OCI-LY3 (cell line): Measurements from ENCODE around the gene ANKS1A.
"Not testable (repeated sequence)": the region's sequence is repeated elsewhere in the genome, so short reads cannot be mapped to it uniquely, and the experiment has no call there.

ENCODE experiments used
- H2AFZ ChIP-seq: fragments of 200-600, 300-600 bp; shearing (Covaris generic); 2 replicates; pipeline ENCODE4 v1.6.0; 2014; ENCODE audit warnings: antibody characterized with exemption, low read depth, low read length
- H3K27ac ChIP-seq: fragments of 200-600, 300-600 bp; sonication (generic); 2 replicates; pipeline ENCODE4 v1.5.1; 2014; ENCODE audit warnings: mild to moderate bottlenecking, low read length, moderate library complexity, mixed read lengths
- H3K27me3 ChIP-seq: fragments of 200-600, 300-600 bp; sonication (generic); 2 replicates; pipeline ENCODE4 v1.6.1; 2014; ENCODE audit warnings: low read depth, low read length, mixed read lengths
- H3K36me3 ChIP-seq: fragments of 200-600, 300-600 bp; sonication (generic); replicated peaks from 2 replicates; pipeline ENCODE3; 2014; ENCODE audit warnings: low read depth, low read length, mixed read lengths
- H3K4me1 ChIP-seq: fragments of 300-600, 200-600 bp; sonication (generic); 2 replicates; pipeline ENCODE4 v1.6.1; 2014; ENCODE audit warnings: low read length, mixed read lengths
- H3K4me2 ChIP-seq: fragments of 200-600, 300-600 bp; sonication (generic); 2 replicates; pipeline ENCODE4 v1.6.1; 2014; ENCODE audit warnings: low read length, mixed read lengths
- H3K4me3 ChIP-seq: fragments of 300-600, 200-600 bp; sonication (generic); 2 replicates; pipeline ENCODE4 v1.5.1; 2014; ENCODE audit warnings: antibody characterized with exemption, mild to moderate bottlenecking, low read length, moderate library complexity
- H3K79me2 ChIP-seq: fragments of 300-600, 200-600 bp; shearing (Covaris generic); 2 replicates; pipeline ENCODE4 v1.6.1; 2014; ENCODE audit warnings: mild to moderate bottlenecking, low read length, mixed read lengths
- H3K9ac ChIP-seq: fragments of 300-600, 200-600 bp; shearing (Covaris generic); 2 replicates; pipeline ENCODE4 v1.6.0; 2014; ENCODE audit warnings: mild to moderate bottlenecking, low read length, moderate library complexity
- H3K9me3 ChIP-seq: fragments of 200-600, 300-600 bp; shearing (Covaris generic); 2 replicates; pipeline ENCODE4 v1.6.1; 2014; ENCODE audit warnings: low read length, mixed read lengths; ENCODE audit not compliant: insufficient read depth
- H4K20me1 ChIP-seq: fragments of 200-600, 300-600 bp; sonication (generic); 2 replicates; pipeline ENCODE4 v1.6.1; 2016; ENCODE audit warnings: low read length, mixed read lengths; ENCODE audit not compliant: insufficient read depth
- CTCF ChIP-seq: fragments of 200-600, 300-600 bp; sonication (generic); IDR thresholded peaks from 2 replicates; pipeline ENCODE4 v1.5.1; 2014; ENCODE audit warnings: antibody characterized with exemption, low read length, low read depth
- EZH2phosphoT487 ChIP-seq: fragments of 200-600 bp; shearing (Covaris generic); IDR thresholded peaks from 2 replicates; pipeline ENCODE4 v1.6.1; 2018; ENCODE audit warnings: antibody characterized with exemption, mixed run types, low read depth

Gene ANKS1A

DNA sequence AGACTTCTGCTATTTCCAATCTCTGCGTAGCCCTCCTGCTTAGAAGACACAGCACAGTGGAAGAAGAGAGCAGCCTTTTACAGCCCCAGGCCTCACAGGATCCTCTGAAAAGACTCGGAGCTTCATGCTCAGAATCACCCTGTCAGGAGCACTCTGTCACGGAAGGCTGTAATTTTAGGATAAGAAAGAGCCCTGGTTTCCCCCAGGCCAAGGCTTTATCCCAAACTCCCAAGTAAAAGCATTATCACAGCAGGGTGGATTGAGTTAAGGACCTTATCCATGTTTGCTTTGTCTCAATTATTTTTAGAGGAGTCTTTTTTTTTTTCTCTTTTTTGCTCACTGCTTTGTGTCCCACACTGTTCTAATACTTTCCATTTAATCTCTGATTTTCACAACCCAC is 39.2 kb downstream of the ANKS1A start:
- H3K27me3 ChIP-seq, result no peaks in the 10 kb centered on the region
- no peak overlapping the region for H3K9ac ChIP-seq
- no peak overlapping the region for H2AFZ ChIP-seq
- H3K79me2 ChIP-seq, result no peaks in the 10 kb centered on the region
- 0 out of 2 replicates have a peak, but pooled peaks cover 3% of the 10 kb centered on the region for H3K4me1 ChIP-seq
- H3K36me3 ChIP-seq, result no peaks in the 10 kb centered on the region
- H3K27ac ChIP-seq, result no peak overlapping the region
- TF ChIP-seq EZH2phosphoT487, result no peak
- no peak for TF ChIP-seq CTCF
- no peaks in the 10 kb centered on the region for H4K20me1 ChIP-seq
- H3K9me3 ChIP-seq, result no peaks in the 10 kb centered on the region
- no peak overlapping the region for H3K4me2 ChIP-seq
- H3K4me3 ChIP-seq, result no peak overlapping the region

DNA sequence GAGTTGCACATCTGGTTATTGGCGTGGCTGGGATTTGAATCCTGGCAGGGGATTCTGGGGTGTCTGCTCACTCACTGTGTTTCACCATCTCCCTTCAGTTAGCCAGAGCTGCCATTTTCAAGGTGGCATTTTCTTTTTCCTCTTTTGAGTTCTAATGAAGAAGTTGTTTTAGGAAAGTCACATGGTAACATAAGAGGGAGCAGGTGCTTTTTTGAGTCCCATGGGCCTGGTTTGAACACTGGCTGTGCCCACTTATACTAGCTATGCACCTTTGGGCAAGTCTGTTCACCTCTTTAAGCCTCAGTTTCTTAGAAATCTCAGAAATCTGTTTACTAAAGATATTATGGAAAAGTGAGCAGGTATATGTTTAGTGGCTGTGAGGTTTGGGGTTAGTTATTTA is 39.6 kb downstream of the ANKS1A start:
- Histone ChIP-seq H3K27me3 (no peaks in the 10 kb centered on the region), H4K20me1 (no peaks in the 10 kb centered on the region), H3K9me3 (no peaks in the 10 kb centered on the region), H2AFZ (no peak overlapping the region), H3K36me3 (no peaks in the 10 kb centered on the region), H3K79me2 (no peaks in the 10 kb centered on the region), H3K4me3 (no peak overlapping the region), H3K4me2 (no peak overlapping the region), H3K27ac (no peak overlapping the region), H3K4me1 (0 out of 2 replicates have a peak, but pooled peaks cover 3% of the 10 kb centered on the region), H3K9ac (no peak overlapping the region)
- TF ChIP-seq CTCF (no peak), EZH2phosphoT487 (no peak)

DNA sequence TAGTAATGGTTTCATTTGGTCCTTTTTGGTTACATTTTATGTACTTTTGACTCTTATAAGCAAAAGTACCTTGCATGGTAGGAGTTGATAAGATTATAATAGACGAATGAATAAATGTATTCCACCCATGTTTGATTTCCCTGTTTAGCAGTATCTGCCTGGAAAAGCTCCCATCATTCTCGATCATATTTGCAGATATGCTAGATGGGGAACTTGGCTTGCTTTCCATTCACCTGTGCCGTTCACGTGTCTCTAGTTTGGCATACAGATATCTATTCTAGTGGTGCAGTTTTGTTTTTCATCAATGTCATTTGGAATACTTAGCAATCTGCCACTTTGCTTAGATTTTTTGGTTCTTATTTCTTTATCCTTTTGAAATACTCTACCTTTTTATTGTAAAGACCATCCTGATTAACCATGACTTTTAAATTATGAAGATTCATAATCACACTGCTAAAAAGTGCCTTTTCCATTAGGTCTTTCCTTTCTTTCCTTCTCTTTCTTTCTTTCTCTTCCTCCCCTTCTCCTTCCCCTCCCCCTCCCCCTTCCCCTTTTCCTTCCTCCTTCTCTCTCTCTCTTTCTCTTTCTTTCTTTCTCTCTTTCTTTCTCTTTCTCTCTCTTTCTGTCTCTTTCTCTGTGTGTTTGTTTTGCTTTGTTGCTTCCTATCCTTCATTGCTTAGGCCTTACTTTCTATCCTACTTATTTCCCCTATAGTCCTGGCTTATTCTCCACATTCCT is 40.4 kb downstream of the ANKS1A start:
- Histone ChIP-seq H3K9me3 (no peaks in the 10 kb centered on the region), H3K79me2 (no peaks in the 10 kb centered on the region), H3K27ac (no peak overlapping the region), H3K27me3 (no peaks in the 10 kb centered on the region), H4K20me1 (no peaks in the 10 kb centered on the region), H2AFZ (no peak overlapping the region), H3K4me1 (0 out of 2 replicates have a peak, but pooled peaks cover 3% of the 10 kb centered on the region), H3K4me3 (no peak overlapping the region), H3K4me2 (no peak overlapping the region), H3K9ac (no peak overlapping the region), H3K36me3 (no peaks in the 10 kb centered on the region)
- TF ChIP-seq EZH2phosphoT487 (no peak), CTCF (no peak)

GRCh38 chr6:34930221-34930620 is 41.2 kb downstream of the ANKS1A start:
- no peaks in the 10 kb centered on the region for H3K79me2 ChIP-seq
- no peak overlapping the region for H3K9ac ChIP-seq
- no peak overlapping the region for H3K4me2 ChIP-seq
- H3K27ac ChIP-seq, result no peak overlapping the region
- H3K9me3 ChIP-seq, result no peaks in the 10 kb centered on the region
- no peak overlapping the region for H2AFZ ChIP-seq
- TF ChIP-seq CTCF, result no peak
- no peak for TF ChIP-seq EZH2phosphoT487
- H3K4me1 ChIP-seq, result 0 out of 2 replicates have a peak, but pooled peaks cover 3% of the 10 kb centered on the region
- H4K20me1 ChIP-seq, result no peaks in the 10 kb centered on the region
- H3K27me3 ChIP-seq, result no peaks in the 10 kb centered on the region
- no peaks in the 10 kb centered on the region for H3K36me3 ChIP-seq
- no peak overlapping the region for H3K4me3 ChIP-seq

GRCh38 chr6:34932202-34932601 is 43.1 kb downstream of the ANKS1A start:
- H3K36me3 ChIP-seq, H2AFZ ChIP-seq, H3K9ac ChIP-seq, H3K4me3 ChIP-seq, H3K4me2 ChIP-seq, H3K27ac ChIP-seq, H4K20me1 ChIP-seq, H3K27me3 ChIP-seq, H3K4me1 ChIP-seq, H3K79me2 ChIP-seq, H3K9me3 ChIP-seq: not testable (repeated sequence)
